GM23338 (cell line): Measurements from ENCODE around the gene CENPP. TPM values are rescaled to one million over a fixed set of nuclear protein-coding genes. Genes with fewer than 3 reads are reported as not detected.

ENCODE experiments used
- ATAC-seq: fragments of 200-7000 bp; cut with Tn5 transposase; 3 replicates; pipeline ENCODE4 v1.9.1; 2020
- DNase-seq: peaks from one replicate; pipeline ENCODE4 v3.0.0-alpha.2; 2015; ENCODE audit warnings: low spot score
- H2AFZ ChIP-seq: fragments of 200-600 bp; sonication (generic); 2 replicates; pipeline ENCODE4 v1.8.0; 2016; ENCODE audit warnings: antibody characterized with exemption, mild to moderate bottlenecking, moderate library complexity
- H3F3A ChIP-seq: fragments of 200-600 bp; sonication (generic); replicated peaks from 2 replicates; pipeline ENCODE4 v1.8.0; 2017; ENCODE audit warnings: antibody characterized with exemption, mixed run types, low read depth
- H3K27ac ChIP-seq: fragments of 200-600 bp; sonication (generic); 2 replicates; pipeline ENCODE4 v1.6.1; 2016; ENCODE audit warnings: low read depth
- H3K27me3 ChIP-seq: fragments of 200-600 bp; sonication (generic); 2 replicates; pipeline ENCODE4 v1.8.0; 2016; ENCODE audit warnings: mild to moderate bottlenecking, mixed run types, moderate library complexity; ENCODE audit not compliant: insufficient read depth
- H3K36me3 ChIP-seq: fragments of 200-600 bp; sonication (generic); 2 replicates; pipeline ENCODE4 v1.8.0; 2016; ENCODE audit warnings: mild to moderate bottlenecking; ENCODE audit not compliant: insufficient read depth
- H3K4me1 ChIP-seq: fragments of 200-600 bp; sonication (generic); 2 replicates; pipeline ENCODE4 v1.8.0; 2016; ENCODE audit warnings: mild to moderate bottlenecking, moderate library complexity; ENCODE audit not compliant: insufficient read depth
- H3K4me2 ChIP-seq: fragments of 200-600 bp; sonication (generic); 2 replicates; pipeline ENCODE4 v1.7.1; 2017; ENCODE audit warnings: mixed run types
- H3K4me3 ChIP-seq: fragments of 200-600 bp; sonication (generic); 2 replicates; pipeline ENCODE4 v1.6.1; 2016; ENCODE audit warnings: mixed run types
- H3K79me2 ChIP-seq: fragments of 200-600 bp; sonication (generic); replicated peaks from 2 replicates; pipeline ENCODE4 v1.8.0; 2017; ENCODE audit warnings: mild to moderate bottlenecking; ENCODE audit not compliant: insufficient read depth
- H3K9me2 ChIP-seq: fragments of 200-600 bp; sonication (generic); 2 replicates; pipeline ENCODE4 v1.8.0; 2017; ENCODE audit not compliant: insufficient read depth
- H4K20me1 ChIP-seq: fragments of 200-600 bp; sonication (generic); replicated peaks from 2 replicates; pipeline ENCODE4 v1.8.0; 2017; ENCODE audit warnings: mild to moderate bottlenecking; ENCODE audit not compliant: insufficient read depth
- H3K27ac Mint-ChIP-seq: 2 replicates; pipeline ENCODE4 v1.8.0; 2020; ENCODE audit warnings: inconsistent platforms, mild to moderate bottlenecking, moderate library complexity, mixed read lengths
- H3K27me3 Mint-ChIP-seq: 3 replicates; pipeline ENCODE4 v1.8.0; 2022; ENCODE audit warnings: low read depth, mild to moderate bottlenecking, moderate library complexity, mixed read lengths, inconsistent platforms; ENCODE audit not compliant: insufficient read depth, poor library complexity
- H3K36me3 Mint-ChIP-seq: 3 replicates; pipeline ENCODE4 v1.8.0; 2021; ENCODE audit warnings: low read depth, mild to moderate bottlenecking, inconsistent platforms, moderate library complexity, mixed read lengths
- H3K4me1 Mint-ChIP-seq: 3 replicates; pipeline ENCODE4 v1.8.0; 2020; ENCODE audit warnings: mild to moderate bottlenecking, inconsistent platforms, mixed read lengths
- H3K4me3 Mint-ChIP-seq: 3 replicates; pipeline ENCODE4 v1.8.0; 2021; ENCODE audit warnings: moderate library complexity, mild to moderate bottlenecking, inconsistent platforms, mixed read lengths
- H3K9me3 Mint-ChIP-seq: 3 replicates; pipeline ENCODE4 v1.8.0; 2020; ENCODE audit warnings: moderate library complexity, mild to moderate bottlenecking, inconsistent platforms, mixed read lengths
- CREB1 ChIP-seq: fragments of 250-450 bp; sonication (Bioruptor Pico); IDR thresholded peaks from 2 replicates; pipeline ENCODE4 v1.5.0; 2020; ENCODE audit warnings: low read depth, mild to moderate bottlenecking, moderate library complexity
- EZH2 ChIP-seq: fragments of 200-600 bp; sonication (generic); IDR thresholded peaks from one replicate; pipeline ENCODE4 v1.8.0; 2017; ENCODE audit warnings: antibody characterized with exemption, mild to moderate bottlenecking, low read depth; ENCODE audit not compliant: unreplicated experiment
- EZH2phosphoT487 ChIP-seq: fragments of 200-600 bp; sonication (generic); IDR thresholded peaks from one replicate; pipeline ENCODE4 v1.8.1; 2018; ENCODE audit warnings: antibody characterized with exemption; ENCODE audit not compliant: unreplicated experiment
- JUNB ChIP-seq: IDR thresholded peaks from one replicate; pipeline ENCODE4 v1.6.1; 2016; ENCODE audit warnings: antibody characterized with exemption; ENCODE audit not compliant: unreplicated experiment
- NANOG ChIP-seq: IDR thresholded peaks from 2 replicates; pipeline ENCODE4 v1.6.1; 2016; ENCODE audit warnings: antibody characterized with exemption, borderline replicate concordance
- POLR2AphosphoS5 ChIP-seq: IDR thresholded peaks from 2 replicates; pipeline ENCODE4 v1.6.1; 2016; ENCODE audit warnings: antibody characterized with exemption, low read depth
- polyA plus RNA-seq: library from polyadenylated mRNA; unstranded; fragments of >200 nt; fragmentation: Nextera tagmentation; extraction: Ambion mirVana; gene quantifications from 2 replicates; pipeline ENCODE4 v1.2.1, GENCODE V29; 2016
- total RNA-seq: library from RNA; depleted of rRNA; stranded (reverse); fragments of >200 nt; shearing (Covaris generic); gene quantifications from 2 replicates; pipeline ENCODE4 v1.2.3, GENCODE V29; 2014
- TF ChIP-seq, protein P1 (sequence below): IDR thresholded peaks from 2 replicates; pipeline ENCODE4 v1.6.1; 2016; ENCODE audit warnings: antibody characterized with exemption
- TF ChIP-seq, protein P2 (sequence below), 2 experiments: fragments of 200-600 bp in 1 of 2; sonication (generic) in 1 of 2; conservative IDR thresholded peaks; 2 replicates each; pipeline versions ENCODE4 v1.5.1 to v1.6.1; 2016 to 2017; ENCODE audit warnings: antibody characterized with exemption in 2 of 2, low read depth in 2 of 2, mild to moderate bottlenecking in 2 of 2, moderate library complexity in 1 of 2
- TF ChIP-seq, protein P3 (sequence below): fragments of 250-450 bp; sonication (Bioruptor Pico); IDR thresholded peaks from 2 replicates; pipeline ENCODE4 v1.5.0; 2020; ENCODE audit warnings: mild to moderate bottlenecking, moderate library complexity
- TF ChIP-seq, protein P4 (sequence below): IDR thresholded peaks from one replicate; pipeline ENCODE4 v1.6.1; 2018; ENCODE audit warnings: antibody characterized with exemption; ENCODE audit not compliant: unreplicated experiment

The CENPP gene
- total and polyA plus RNA-seq, 2 experiments from 2014 or later, result 11.0 to 12.6 TPM

DNA sequence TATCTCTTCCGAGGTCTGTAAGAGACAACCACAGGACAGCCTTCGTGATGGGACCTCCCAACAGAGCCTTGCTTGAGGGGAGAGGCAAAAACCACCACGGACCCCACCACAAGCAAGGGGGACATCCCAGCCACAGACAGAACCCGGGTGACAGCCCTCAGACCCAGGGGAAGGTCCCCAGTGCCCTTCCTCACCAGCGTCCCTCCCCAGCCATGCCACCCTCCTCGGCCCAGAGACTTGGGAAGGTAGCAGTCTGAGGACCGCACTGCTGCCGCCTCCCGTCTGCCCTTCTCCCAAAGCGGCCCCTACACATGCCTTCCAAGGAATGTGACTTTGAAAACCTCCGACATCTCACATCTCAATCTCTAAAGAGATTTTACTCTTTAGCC lies 330.8 kb downstream of the CENPP start:
- no peak overlapping the region for H3K4me2 ChIP-seq
- H4K20me1 ChIP-seq, result peaks cover 7% of the 10 kb centered on the region; the same call in 1 of the 2 replicates
- peaks cover 12% of the 10 kb centered on the region for H3K79me2 ChIP-seq
- no peaks in the 10 kb centered on the region for H3F3A ChIP-seq
- H3K9me2 ChIP-seq, result no peaks in the 10 kb centered on the region
- Mint-ChIP-seq H3K4me3 (no peak overlapping the region), H3K36me3 (peaks cover 12% of the 10 kb centered on the region), H3K9me3 (no peaks in the 10 kb centered on the region), H3K27me3 (peaks cover 7% of the 10 kb centered on the region), H3K4me1 (peaks cover 14% of the 10 kb centered on the region), H3K27ac (no peak overlapping the region)
- peaks cover 6% of the 10 kb centered on the region; the same call in 1 of the 2 replicates for H3K4me1 ChIP-seq
- no peaks in the 10 kb centered on the region for H3K36me3 ChIP-seq
- DNase-seq (no peak), ATAC-seq (no peak)
- TF ChIP-seq NANOG, result no peak
- TF ChIP-seq, protein P1, sequence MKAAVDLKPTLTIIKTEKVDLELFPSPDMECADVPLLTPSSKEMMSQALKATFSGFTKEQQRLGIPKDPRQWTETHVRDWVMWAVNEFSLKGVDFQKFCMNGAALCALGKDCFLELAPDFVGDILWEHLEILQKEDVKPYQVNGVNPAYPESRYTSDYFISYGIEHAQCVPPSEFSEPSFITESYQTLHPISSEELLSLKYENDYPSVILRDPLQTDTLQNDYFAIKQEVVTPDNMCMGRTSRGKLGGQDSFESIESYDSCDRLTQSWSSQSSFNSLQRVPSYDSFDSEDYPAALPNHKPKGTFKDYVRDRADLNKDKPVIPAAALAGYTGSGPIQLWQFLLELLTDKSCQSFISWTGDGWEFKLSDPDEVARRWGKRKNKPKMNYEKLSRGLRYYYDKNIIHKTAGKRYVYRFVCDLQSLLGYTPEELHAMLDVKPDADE, result no peak
- TF ChIP-seq POLR2AphosphoS5, result no peak
- TF ChIP-seq JUNB, result no peak
- no peak for TF ChIP-seq CREB1 (CRISPR knock-in tag)
- no peak for TF ChIP-seq EZH2phosphoT487
- TF ChIP-seq, protein P2, sequence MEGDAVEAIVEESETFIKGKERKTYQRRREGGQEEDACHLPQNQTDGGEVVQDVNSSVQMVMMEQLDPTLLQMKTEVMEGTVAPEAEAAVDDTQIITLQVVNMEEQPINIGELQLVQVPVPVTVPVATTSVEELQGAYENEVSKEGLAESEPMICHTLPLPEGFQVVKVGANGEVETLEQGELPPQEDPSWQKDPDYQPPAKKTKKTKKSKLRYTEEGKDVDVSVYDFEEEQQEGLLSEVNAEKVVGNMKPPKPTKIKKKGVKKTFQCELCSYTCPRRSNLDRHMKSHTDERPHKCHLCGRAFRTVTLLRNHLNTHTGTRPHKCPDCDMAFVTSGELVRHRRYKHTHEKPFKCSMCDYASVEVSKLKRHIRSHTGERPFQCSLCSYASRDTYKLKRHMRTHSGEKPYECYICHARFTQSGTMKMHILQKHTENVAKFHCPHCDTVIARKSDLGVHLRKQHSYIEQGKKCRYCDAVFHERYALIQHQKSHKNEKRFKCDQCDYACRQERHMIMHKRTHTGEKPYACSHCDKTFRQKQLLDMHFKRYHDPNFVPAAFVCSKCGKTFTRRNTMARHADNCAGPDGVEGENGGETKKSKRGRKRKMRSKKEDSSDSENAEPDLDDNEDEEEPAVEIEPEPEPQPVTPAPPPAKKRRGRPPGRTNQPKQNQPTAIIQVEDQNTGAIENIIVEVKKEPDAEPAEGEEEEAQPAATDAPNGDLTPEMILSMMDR (conservative IDR thresholded peaks at IDR 0.05; ENCODE audit: low read depth in 2 of 2), result no peak
- TF ChIP-seq, protein P3, sequence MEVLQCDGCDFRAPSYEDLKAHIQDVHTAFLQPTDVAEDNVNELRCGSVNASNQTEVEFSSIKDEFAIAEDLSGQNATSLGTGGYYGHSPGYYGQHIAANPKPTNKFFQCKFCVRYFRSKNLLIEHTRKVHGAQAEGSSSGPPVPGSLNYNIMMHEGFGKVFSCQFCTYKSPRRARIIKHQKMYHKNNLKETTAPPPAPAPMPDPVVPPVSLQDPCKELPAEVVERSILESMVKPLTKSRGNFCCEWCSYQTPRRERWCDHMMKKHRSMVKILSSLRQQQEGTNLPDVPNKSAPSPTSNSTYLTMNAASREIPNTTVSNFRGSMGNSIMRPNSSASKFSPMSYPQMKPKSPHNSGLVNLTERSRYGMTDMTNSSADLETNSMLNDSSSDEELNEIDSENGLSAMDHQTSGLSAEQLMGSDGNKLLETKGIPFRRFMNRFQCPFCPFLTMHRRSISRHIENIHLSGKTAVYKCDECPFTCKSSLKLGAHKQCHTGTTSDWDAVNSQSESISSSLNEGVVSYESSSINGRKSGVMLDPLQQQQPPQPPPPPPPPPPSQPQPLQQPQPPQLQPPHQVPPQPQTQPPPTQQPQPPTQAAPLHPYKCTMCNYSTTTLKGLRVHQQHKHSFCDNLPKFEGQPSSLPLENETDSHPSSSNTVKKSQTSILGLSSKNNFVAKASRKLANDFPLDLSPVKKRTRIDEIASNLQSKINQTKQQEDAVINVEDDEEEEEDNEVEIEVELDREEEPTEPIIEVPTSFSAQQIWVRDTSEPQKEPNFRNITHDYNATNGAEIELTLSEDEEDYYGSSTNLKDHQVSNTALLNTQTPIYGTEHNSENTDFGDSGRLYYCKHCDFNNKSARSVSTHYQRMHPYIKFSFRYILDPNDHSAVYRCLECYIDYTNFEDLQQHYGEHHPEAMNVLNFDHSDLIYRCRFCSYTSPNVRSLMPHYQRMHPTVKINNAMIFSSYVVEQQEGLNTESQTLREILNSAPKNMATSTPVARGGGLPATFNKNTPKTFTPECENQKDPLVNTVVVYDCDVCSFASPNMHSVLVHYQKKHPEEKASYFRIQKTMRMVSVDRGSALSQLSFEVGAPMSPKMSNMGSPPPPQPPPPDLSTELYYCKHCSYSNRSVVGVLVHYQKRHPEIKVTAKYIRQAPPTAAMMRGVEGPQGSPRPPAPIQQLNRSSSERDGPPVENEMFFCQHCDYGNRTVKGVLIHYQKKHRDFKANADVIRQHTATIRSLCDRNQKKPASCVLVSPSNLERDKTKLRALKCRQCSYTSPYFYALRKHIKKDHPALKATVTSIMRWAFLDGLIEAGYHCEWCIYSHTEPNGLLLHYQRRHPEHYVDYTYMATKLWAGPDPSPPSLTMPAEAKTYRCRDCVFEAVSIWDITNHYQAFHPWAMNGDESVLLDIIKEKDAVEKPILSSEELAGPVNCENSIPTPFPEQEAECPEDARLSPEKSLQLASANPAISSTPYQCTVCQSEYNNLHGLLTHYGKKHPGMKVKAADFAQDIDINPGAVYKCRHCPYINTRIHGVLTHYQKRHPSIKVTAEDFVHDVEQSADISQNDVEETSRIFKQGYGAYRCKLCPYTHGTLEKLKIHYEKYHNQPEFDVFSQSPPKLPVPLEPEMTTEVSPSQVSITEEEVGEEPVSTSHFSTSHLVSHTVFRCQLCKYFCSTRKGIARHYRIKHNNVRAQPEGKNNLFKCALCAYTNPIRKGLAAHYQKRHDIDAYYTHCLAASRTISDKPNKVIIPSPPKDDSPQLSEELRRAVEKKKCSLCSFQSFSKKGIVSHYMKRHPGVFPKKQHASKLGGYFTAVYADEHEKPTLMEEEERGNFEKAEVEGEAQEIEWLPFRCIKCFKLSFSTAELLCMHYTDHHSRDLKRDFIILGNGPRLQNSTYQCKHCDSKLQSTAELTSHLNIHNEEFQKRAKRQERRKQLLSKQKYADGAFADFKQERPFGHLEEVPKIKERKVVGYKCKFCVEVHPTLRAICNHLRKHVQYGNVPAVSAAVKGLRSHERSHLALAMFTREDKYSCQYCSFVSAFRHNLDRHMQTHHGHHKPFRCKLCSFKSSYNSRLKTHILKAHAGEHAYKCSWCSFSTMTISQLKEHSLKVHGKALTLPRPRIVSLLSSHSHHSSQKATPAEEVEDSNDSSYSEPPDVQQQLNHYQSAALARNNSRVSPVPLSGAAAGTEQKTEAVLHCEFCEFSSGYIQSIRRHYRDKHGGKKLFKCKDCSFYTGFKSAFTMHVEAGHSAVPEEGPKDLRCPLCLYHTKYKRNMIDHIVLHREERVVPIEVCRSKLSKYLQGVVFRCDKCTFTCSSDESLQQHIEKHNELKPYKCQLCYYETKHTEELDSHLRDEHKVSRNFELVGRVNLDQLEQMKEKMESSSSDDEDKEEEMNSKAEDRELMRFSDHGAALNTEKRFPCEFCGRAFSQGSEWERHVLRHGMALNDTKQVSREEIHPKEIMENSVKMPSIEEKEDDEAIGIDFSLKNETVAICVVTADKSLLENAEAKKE (CRISPR knock-in tag), result no peak
- no peak for TF ChIP-seq EZH2
- TF ChIP-seq, protein P4, sequence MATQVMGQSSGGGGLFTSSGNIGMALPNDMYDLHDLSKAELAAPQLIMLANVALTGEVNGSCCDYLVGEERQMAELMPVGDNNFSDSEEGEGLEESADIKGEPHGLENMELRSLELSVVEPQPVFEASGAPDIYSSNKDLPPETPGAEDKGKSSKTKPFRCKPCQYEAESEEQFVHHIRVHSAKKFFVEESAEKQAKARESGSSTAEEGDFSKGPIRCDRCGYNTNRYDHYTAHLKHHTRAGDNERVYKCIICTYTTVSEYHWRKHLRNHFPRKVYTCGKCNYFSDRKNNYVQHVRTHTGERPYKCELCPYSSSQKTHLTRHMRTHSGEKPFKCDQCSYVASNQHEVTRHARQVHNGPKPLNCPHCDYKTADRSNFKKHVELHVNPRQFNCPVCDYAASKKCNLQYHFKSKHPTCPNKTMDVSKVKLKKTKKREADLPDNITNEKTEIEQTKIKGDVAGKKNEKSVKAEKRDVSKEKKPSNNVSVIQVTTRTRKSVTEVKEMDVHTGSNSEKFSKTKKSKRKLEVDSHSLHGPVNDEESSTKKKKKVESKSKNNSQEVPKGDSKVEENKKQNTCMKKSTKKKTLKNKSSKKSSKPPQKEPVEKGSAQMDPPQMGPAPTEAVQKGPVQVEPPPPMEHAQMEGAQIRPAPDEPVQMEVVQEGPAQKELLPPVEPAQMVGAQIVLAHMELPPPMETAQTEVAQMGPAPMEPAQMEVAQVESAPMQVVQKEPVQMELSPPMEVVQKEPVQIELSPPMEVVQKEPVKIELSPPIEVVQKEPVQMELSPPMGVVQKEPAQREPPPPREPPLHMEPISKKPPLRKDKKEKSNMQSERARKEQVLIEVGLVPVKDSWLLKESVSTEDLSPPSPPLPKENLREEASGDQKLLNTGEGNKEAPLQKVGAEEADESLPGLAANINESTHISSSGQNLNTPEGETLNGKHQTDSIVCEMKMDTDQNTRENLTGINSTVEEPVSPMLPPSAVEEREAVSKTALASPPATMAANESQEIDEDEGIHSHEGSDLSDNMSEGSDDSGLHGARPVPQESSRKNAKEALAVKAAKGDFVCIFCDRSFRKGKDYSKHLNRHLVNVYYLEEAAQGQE, result no peak
- H2AFZ ChIP-seq, result no peak overlapping the region
- no peak overlapping the region for H3K4me3 ChIP-seq
- H3K27ac ChIP-seq, result no peak overlapping the region
- H3K27me3 ChIP-seq, result no peaks in the 10 kb centered on the region
